Endometrial microvascular endothelial cells (primary cell): ENCODE results near the gene FEM1C. TPM values are rescaled to one million over a fixed set of nuclear protein-coding genes. Genes with fewer than 3 reads are reported as not detected.

Source experiments
- in situ Hi-C: cut with HindIII; loops from 2 replicates; pipeline ENCODE4 v1.10.0; 2017; ENCODE audit warnings: low sequenced_read_pairs, low pct_unique_long_range_greater_than_20kb; ENCODE audit errors: inconsistent ontology term
- total RNA-seq: library from RNA; depleted of rRNA; stranded (reverse); fragments of >200 nt; gene quantifications from one replicate; pipeline ENCODE4 v1.2.3, GENCODE V29; 2015; ENCODE audit errors: inconsistent ontology term

Gene FEM1C, protein sequence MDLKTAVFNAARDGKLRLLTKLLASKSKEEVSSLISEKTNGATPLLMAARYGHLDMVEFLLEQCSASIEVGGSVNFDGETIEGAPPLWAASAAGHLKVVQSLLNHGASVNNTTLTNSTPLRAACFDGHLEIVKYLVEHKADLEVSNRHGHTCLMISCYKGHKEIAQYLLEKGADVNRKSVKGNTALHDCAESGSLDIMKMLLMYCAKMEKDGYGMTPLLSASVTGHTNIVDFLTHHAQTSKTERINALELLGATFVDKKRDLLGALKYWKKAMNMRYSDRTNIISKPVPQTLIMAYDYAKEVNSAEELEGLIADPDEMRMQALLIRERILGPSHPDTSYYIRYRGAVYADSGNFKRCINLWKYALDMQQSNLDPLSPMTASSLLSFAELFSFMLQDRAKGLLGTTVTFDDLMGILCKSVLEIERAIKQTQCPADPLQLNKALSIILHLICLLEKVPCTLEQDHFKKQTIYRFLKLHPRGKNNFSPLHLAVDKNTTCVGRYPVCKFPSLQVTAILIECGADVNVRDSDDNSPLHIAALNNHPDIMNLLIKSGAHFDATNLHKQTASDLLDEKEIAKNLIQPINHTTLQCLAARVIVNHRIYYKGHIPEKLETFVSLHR
- 13.1 TPM for total RNA-seq

DNA sequence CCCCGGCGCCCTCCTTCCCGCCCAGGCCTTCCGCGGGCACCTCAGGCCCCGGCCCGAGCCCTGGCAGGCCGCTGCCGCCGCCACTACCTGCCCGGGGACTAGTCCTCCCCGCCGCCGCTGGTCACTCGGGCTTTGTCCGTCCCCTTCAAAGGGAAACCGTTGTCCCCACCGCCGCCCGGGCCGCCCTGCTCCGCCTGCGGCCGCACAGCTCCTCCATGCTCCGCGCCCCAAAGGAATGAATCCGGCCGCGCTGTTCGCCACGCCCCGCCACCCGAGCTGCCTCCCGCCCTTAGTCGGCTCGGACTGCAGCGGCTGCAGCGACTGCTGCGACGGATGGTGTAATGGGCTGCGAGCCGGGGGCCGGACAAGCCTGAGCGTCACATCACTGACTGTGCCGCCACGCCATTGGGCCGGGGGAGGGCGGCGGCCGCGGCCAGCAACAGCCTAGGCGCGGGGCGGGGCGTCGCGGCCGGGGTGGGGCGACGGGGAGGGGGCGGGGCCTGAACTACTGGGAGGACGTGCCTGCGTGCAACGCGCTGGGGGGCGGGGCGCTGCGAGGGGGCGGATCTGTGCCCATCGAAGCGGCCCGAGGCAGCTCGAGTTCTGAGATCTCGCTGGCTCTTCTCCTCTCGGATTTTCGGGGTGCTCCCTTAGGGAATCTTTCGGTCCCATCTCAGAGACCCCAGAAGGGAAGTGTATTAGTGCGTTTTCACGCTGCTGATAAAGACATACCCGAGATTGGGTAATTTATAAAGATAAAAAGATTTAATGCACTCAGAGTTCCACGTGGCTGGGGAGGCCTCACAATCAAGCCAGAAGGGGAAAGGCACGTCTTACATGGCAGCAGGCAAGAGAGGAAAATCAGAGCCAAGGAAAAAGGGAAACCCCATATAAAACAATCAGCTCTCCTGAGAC is at the start of gene FEM1C:
FEM1C (minus strand) TSS at position 340 of the 915 bp plus-strand sequence. CDS start 1,282 bp downstream, outside the sequence.
- in situ Hi-C loops, result loop anchor here (5.0 to 25.0 kb wide), 2 partner anchors 127 to 232 kb away; no protein-coding TSS in a partner anchor

DNA sequence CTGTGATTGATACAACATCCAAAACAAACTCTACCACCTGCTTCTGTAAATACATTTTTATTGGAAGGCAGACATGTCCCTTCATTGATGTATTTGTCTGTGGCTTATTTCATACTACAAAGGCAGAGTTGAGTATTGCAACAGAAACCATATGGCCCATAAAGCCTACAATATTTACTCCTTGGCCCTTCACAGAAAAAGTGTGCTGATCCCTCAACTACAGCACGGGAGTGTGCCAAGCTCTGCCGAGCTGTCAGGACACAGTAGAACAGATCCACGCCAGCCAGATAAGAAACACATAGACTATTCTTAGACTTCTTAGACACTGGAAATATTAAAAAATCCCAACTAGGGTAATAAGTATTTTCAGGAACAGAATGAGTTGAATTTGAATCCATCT is 44.5 kb upstream of the FEM1C start:
- in situ Hi-C loops, result no loop called here

DNA sequence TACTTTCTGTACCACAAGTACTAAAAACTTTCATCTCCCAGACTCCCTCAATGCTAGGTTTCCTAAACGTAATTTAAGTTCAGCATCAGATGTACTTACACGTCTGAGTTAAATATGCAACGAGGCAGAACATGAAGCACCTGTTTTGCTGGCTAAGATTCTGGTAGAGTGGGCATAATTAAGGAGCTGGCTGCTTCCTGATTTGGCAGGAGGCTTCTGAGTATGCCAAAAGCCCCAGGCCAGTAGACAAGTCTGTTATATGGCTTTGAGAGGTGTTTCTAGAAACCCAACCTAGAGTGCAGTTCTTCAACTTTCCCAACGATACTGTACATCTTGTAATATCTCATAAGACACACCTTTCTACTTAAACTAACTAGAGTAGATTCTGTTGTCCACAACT is 44.1 kb upstream of the FEM1C start:
- in situ Hi-C loops, result no loop called here

DNA sequence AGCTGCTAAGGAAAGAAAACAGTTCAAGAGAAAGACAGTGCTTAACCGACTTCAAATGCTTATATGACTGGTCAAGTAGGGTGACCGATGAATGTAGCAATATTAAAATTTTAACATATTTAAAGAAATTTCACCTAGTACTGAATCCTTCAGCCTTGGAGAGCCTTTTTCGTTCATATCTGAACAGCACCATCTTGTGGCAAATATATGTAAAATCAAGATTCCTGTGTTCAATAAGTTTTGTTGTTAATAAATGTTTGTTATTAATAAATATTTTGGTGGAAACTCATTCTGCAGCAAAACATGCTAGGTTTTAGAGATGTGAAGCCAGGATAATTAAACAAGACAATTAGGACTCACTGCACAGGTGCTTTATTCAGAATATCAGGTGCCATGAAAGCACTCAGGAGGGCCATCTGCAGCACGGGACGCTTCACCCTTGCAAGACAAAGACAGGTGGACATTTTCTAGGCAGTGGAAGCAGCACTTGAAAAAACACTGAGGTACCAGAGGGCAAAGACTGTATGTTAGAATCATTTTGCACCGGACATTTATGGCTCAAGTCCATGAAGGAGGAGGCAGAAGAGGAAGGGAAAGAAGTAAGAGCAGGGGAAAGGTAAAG is 42.1 kb upstream of the FEM1C start:
- in situ Hi-C loops, result no loop called here

DNA sequence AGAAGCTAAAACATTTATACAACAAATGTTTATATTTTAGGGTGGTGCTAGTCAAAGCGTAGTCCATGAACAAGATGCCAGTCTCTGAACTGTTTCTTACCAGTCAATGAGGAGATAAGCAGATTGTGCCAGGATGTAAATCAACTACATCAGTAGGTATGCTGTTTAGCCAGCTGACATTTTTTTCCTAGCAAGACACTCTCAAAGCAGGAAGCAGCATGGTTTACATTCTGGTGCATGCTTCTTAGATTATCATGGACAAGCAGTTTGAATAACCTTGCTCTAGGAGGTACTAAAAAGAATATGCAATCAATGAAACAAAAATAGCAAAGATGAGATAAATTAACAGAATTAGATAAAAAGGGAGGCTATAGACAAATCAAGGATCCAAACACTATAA is 40.7 kb upstream of the FEM1C start:
- in situ Hi-C loops, result no loop called here

DNA sequence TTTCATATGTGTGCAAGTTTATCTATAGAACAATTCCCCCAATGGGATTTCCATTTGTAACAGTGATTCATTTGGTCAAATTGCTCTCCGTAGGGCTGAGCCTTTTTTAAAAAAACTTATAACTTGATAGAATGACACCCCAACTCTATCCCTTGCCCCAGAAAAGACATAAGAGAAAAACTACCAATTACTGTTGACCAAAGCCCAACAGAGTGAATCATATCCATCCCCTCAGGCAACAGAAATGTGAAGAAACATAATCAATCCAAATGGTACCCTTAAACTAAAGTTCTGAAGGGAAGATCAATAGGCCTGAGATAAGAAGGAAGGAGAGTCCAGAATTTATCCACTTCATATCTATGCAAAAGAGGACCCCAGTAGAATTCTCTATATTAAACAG is 39.9 kb upstream of the FEM1C start:
- in situ Hi-C loops, result no loop called here

DNA sequence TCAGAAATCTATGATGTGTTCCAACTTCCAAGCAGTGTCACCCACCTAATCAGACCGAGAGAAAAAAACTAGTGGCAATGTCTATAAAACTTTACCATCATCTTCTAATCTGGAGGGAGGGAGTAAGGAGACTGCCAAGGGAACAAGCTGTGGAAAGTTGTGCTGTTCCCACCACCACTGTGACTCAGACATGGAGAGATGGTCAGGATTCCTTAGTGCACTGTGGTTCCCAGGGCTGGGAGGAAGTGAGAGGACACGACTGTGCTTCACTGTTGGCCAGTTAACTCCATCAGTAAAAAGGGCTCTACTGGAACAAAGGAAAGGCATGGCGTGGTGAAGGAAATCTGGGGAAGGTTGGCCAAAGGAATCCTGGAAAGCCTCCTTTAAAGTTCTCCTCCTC is 38.9 kb upstream of the FEM1C start:
- in situ Hi-C loops, result no loop called here

DNA sequence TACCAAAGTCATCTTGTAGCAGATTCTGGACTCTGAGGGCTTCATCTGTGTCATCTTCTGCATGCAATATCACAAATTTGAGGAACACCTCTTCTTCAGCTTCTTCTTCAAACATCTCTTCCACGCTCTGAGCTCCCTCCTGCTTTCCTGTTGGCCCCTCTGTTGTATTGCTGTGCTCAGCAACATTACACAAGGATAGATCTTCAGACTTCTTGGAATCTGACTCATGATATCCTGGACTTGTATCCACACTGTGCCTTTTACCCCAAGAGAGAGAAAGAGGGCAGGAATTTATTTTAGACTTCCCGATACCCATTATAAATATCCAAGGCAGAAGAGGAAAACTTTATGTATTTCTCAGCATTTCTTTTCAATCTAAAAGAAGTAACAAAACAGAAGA is 36.4 kb upstream of the FEM1C start:
- in situ Hi-C loops, result no loop called here

DNA sequence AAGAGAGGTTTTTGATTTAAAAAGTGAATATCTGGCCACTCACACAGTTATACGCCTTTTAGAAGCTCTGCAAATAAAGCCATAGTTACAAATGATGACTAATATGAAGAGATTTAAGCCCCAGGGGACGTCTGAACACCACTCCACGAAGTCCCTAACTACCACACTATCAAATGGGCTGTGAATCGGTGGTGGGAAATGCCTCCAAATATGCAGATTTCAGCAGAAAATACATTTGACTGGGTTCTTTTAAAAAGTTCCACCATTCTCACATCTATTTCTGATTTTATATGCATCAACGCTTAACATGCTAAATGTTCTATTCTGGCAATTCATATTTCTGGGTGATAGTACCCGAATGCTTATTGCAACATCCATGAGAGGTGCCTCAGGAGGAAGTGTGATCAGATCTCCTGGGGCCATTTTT is 35.2 kb upstream of the FEM1C start:
- in situ Hi-C loops, result no loop called here

DNA sequence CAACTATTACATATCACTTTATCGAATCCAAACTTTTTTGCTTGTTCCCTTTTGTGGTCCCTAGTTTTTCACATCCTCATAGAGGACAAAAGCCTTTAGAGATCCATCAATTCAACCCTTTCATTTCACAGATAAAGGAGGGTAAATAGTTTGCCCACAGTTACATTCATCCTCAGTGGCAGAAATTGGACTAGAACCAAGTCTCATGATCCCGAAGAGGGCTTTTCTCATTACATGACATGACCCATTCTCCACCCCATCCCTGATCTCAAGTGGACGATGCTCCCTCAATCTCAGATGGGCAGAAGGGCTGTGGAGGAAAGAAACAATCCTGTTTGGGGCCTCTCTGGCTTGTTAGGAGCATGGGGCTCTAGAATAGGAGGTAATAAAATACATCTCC is 34.6 kb upstream of the FEM1C start:
- in situ Hi-C loops, result no loop called here

DNA sequence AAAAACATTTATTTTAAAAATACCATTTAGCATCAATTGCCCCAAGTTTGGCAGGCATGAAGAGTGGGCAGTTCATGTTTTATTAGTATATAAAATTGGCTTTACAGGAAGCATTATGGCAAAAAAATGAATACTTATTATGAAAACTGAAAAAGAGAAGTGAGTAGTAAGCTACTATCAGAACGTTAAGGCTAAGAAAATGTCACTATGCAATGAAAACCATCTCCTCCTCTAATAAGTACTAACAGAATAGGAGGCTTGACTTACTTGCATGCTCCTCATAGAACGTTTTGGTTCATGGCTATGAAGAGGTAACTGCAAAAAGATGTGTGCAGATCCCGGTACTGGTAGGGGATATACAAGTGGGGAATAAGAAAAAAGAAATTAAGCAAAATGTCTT is 34.1 kb upstream of the FEM1C start:
- in situ Hi-C loops, result no loop called here

DNA sequence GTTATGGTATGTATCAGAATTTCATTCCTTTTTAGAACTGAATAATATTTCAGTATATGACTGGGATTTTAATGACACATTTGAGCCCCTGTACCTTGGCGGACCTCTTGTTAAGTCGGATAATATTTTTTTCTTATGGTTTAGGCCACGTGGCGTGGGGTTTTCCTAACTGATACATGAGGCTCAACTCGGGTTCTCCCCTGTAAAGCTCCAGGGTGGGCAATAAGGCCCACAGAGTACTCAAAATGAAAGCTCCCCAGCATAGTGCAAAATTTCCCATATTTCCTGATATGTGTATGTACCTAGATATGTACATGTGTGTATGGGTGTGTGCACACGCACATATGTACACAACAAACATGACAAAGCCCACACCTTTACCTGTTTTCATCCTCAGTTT is 33.2 kb upstream of the FEM1C start:
- in situ Hi-C loops, result no loop called here

DNA sequence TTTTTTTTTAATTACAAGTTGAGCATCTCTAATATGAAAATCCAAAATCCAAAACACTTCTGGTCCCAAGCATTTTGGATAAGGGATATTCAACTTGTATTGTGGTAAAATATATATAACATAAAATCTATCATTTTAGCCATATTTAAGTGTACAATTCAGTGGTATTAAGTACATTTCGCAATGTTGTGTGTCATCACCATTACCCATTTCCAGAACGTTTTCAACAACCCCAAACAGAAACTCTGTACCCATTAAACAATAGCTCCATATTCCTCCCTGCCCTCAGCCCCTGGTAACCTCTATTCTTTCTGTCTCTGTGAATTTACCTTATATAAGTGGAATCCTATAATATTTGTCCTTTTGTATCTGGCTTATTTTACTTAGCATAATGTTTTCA is 32.8 kb upstream of the FEM1C start:
- in situ Hi-C loops, result no loop called here

DNA sequence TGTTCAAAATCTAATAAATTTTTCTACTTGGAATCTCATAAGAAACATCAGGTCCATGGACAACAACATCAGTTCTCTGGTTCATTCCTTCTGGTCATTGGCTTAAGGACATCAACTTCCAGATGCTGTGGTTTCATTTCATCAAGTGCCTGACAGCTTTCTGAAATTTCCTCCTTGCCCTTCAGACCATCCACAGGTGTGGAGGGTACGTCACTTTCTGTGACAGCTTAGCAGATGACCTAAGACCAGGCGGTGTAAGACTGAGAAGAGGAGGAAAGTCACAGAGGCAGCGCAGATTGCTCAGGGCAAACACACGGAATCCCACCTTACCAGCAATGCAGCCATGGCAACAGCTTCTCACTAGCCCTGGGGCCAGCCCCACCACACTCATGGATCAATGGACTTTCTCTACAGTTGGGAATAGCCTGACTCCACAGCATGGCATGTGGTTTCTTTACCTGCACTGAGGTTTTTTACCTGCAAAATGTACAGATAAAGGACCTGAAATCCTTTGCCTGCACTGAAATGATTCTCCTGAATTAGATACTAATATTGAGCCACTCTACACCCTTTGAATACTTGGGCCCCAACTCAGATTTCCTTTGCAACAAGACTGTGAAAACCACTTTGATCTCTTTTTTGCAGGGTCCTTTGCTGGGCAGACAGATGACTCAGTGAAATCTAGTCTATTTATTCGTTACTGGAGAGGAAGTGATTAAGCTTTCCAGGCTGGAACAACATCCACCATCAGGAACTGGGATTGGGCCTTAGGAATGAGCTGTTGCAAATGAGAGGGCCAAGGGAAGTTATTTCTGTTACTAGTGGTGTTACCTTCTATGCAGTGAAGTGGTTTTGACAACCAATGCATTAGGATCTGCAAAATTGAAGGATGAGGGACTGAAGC is 30.8 kb upstream of the FEM1C start:
- in situ Hi-C loops, result no loop called here

DNA sequence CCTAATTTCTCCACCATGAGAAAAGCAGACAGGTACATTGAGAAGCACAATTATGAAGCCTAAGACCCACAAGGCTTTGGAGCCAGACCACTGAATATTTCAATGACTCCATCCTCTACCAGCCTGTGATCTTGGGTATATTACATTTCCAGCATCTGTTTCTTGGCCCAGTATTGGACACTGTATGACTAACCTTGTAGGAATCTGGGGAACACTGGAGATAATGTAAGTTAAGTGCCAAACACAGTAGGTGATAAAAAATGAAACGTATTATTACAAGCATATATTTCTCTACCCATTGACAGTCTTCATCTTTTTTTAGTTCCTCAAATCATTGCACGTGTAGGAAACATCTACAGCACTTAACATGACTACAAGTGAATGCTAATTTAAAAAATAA is 28.6 kb upstream of the FEM1C start:
- in situ Hi-C loops, result no loop called here

DNA sequence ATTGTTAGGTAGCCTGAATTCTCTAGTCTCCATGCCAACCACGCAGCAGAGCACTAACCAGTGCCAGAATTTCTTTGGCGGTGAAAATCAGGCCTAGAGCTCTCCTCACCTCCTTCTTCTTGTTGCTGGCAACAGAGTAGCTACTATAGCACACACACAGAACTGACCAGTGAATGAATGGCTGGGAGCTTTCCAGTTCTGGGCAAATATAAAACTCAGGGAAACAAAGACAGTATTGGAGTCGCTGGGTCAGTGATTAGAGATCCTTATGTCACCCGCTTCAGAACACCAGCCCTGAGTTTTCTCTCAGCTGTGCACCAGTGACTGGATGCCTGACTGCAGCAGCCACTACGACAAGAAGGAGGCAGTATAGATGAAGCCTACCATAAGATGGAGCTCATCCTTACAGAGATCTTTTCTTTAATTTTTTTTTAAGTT is 26.9 kb upstream of the FEM1C start:
- in situ Hi-C loops, result no loop called here

DNA sequence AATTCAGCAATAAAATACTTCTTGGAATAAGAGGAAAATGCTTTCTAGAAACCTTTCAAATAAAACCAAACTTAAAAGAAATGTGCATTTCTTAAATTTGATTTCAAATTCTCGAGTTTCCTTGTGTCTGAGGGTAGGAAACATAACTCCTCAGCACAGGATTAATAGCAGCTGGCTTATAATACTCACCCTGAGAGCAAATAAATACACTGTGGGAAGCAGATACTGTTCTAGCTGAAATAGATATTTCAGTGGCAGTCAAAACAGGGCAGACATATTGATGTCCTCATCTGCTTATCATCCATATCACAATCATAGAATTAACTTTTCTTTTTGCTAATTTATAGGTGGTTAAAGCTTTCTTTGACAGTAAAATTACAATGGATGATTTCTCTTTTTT is 24.1 kb upstream of the FEM1C start:
- in situ Hi-C loops, result no loop called here

DNA sequence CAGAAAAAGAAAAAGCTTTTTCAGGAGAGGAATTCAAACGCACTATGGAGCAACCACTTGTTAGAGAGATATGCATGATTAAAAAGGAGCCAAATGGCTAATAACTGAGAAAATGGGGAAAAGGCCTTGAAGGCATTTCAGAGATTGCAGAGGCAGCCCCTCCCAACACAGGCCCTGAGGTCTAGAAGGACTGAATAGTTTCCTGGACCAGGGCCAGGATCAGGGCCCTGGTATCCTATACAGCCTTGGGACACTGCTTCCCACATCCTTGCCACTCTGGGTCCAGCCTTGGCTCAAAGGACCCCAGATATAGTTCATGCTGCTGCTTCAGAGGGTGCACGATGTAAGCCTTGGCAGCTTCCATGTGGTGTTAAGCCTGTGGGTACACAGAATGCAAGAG is 20.7 kb upstream of the FEM1C start:
- in situ Hi-C loops, result no loop called here
